PC-3 (cell line): ENCODE measurements around the gene FLT1. TPM values are rescaled to one million over a fixed set of nuclear protein-coding genes. Genes with fewer than 3 reads are reported as not detected.

Source experiments
- ATAC-seq: fragments of 200-7000 bp; cut with Tn5 transposase; 2 replicates; pipeline ENCODE4 v1.9.1; 2020; ENCODE audit warnings: mild to moderate bottlenecking, moderate library complexity
- BruUV-seq: library from RNA; stranded (reverse); fragments of 400-500 nt; replicated peaks from 2 replicates; lab custom pipeline; 2021; lab: Mats Ljungman, UMichigan
- CTCF ChIA-PET: fragments of 300-600 bp; sonication (Branson Sonifier 250); formaldehyde crosslinking; loops from one replicate; lab custom pipeline; 2022; ENCODE audit warnings: antibody characterized with exemption; lab: Charles Lee
- POLR2A ChIA-PET: fragments of 300-600 bp; sonication (Branson Sonifier 250); formaldehyde crosslinking; loops from one replicate; lab custom pipeline; 2022; ENCODE audit warnings: antibody characterized with exemption; ENCODE audit not compliant: unreplicated experiment; lab: Charles Lee
- DNase-seq: peaks from one replicate; pipeline ENCODE4 v3.0.0-alpha.2; 2015
- H2AFZ ChIP-seq: fragments of 300-600 bp; sonication (generic); 2 replicates; pipeline ENCODE4 v1.6.0; 2016; ENCODE audit warnings: antibody characterized with exemption, low read length
- H3F3A ChIP-seq: fragments of 300-600 bp; sonication (generic); one replicate; pipeline ENCODE4 v1.6.0; 2017; ENCODE audit warnings: antibody characterized with exemption, low read length, control low read depth, mild to moderate bottlenecking; ENCODE audit not compliant: unreplicated experiment
- H3K27ac ChIP-seq: fragments of 300-600 bp; sonication (generic); 2 replicates; pipeline ENCODE4 v1.5.1; 2016; ENCODE audit warnings: mild to moderate bottlenecking, low read length
- H3K27me3 ChIP-seq: fragments of 300-600 bp; sonication (generic); 2 replicates; pipeline ENCODE4 v1.6.1; 2016; ENCODE audit warnings: low read length, mixed read lengths
- H3K36me3 ChIP-seq: fragments of 300-600 bp; sonication (generic); 2 replicates; pipeline ENCODE4 v1.6.1; 2016; ENCODE audit warnings: low read depth, mixed run types, low read length, mixed read lengths
- H3K4me1 ChIP-seq: fragments of 300-600 bp; sonication (generic); 2 replicates; pipeline ENCODE4 v1.5.1; 2016; ENCODE audit warnings: low read length; ENCODE audit not compliant: insufficient read depth
- H3K4me2 ChIP-seq: fragments of 300-600 bp; sonication (generic); 2 replicates; pipeline ENCODE4 v1.6.0; 2016; ENCODE audit warnings: low read length
- H3K4me3 ChIP-seq: fragments of 300-600 bp; sonication (generic); 2 replicates; pipeline ENCODE4 v1.5.1; 2016; ENCODE audit warnings: mild to moderate bottlenecking, low read length, mixed read lengths
- H3K79me2 ChIP-seq: fragments of 300-600 bp; sonication (generic); 2 replicates; pipeline ENCODE4 v1.6.1; 2017; ENCODE audit warnings: low read length, mixed read lengths
- H3K9ac ChIP-seq: fragments of 300-600 bp; sonication (generic); 2 replicates; pipeline ENCODE4 v1.6.0; 2016; ENCODE audit warnings: mild to moderate bottlenecking, low read length
- H3K9me2 ChIP-seq: fragments of 300-600 bp; sonication (generic); replicated peaks from 2 replicates; pipeline ENCODE4 v1.6.1; 2016; ENCODE audit warnings: mixed run types, low read length, mixed read lengths
- H3K9me3 ChIP-seq: fragments of 300-600 bp; sonication (generic); 2 replicates; pipeline ENCODE4 v1.6.1; 2016; ENCODE audit warnings: low read length, mixed read lengths
- H4K20me1 ChIP-seq: fragments of 300-600 bp; sonication (generic); 2 replicates; pipeline ENCODE4 v1.6.1; 2016; ENCODE audit warnings: low read length, mixed read lengths
- CTCF ChIP-seq: fragments of 300-600 bp; sonication (generic); conservative IDR thresholded peaks from 2 replicates; pipeline ENCODE4 v1.5.1; 2017; ENCODE audit warnings: antibody characterized with exemption, low read depth, mild to moderate bottlenecking, low read length
- EZH2 ChIP-seq: fragments of 300-600 bp; sonication (generic); IDR thresholded peaks from one replicate; pipeline ENCODE4 v1.6.1; 2017; ENCODE audit warnings: antibody characterized with exemption, mild to moderate bottlenecking, low read length; ENCODE audit not compliant: unreplicated experiment
- EZH2phosphoT487 ChIP-seq: fragments of 300-600 bp; sonication (generic); IDR thresholded peaks from 2 replicates; pipeline ENCODE4 v1.6.1; 2018; ENCODE audit warnings: mild to moderate bottlenecking, antibody characterized with exemption, low read length, borderline replicate concordance
- intact Hi-C: fragments of 100-400 bp; cut with micrococcal nuclease; formaldehyde crosslinking; loops from 2 replicates; pipeline ENCODE4 v1.9.0; 2023
- total RNA-seq: library from RNA; depleted of rRNA; stranded (reverse); fragments of >200 nt; gene quantifications from 2 replicates; pipeline ENCODE4 v1.2.3, GENCODE V29; 2014

FLT1 gene
- total RNA-seq, 1 experiment from 2014 or later: 1.2 TPM

GRCh38 chr13:28392428-28392827 is 102.5 kb downstream of the FLT1 start:
- TF ChIP-seq EZH2phosphoT487 (no peak), CTCF (no peak), EZH2 (no peak)
- Histone ChIP-seq H3K4me1 (no peaks in the 10 kb centered on the region), H3K9me3 (no peaks in the 10 kb centered on the region), H3K27ac (no peak overlapping the region), H3K27me3 (peaks cover 70% of the 10 kb centered on the region), H3K4me2 (no peak overlapping the region), H4K20me1 (no peaks in the 10 kb centered on the region), H3F3A (no peaks in the 10 kb centered on the region), H3K9me2 (no peaks in the 10 kb centered on the region), H2AFZ (no peak overlapping the region), H3K79me2 (no peaks in the 10 kb centered on the region), H3K4me3 (no peak overlapping the region), H3K36me3 (no peaks in the 10 kb centered on the region), H3K9ac (no peak overlapping the region)
- DNase-seq: no peak
- POLR2A ChIA-PET: no interaction called here
- intact Hi-C loops: no loop called here
- no TSS peak for BruUV-seq
- CTCF ChIA-PET: no interaction called here
- ATAC-seq: no peak

GRCh38 chr13:28387740-28388501 is 107.0 kb downstream of the FLT1 start:
- DNase-seq (no peak), ATAC-seq (no peak)
- POLR2A ChIA-PET: no interaction called here
- no peak overlapping the region for H2AFZ ChIP-seq
- no peaks in the 10 kb centered on the region for H3F3A ChIP-seq
- CTCF ChIA-PET: no interaction called here
- intact Hi-C loops: no loop called here
- H3K9me3 ChIP-seq: no peaks in the 10 kb centered on the region
- no peaks in the 10 kb centered on the region for H3K4me1 ChIP-seq
- TF ChIP-seq CTCF: no peak
- no TSS peak for BruUV-seq
- no peaks in the 10 kb centered on the region for H4K20me1 ChIP-seq
- H3K27me3 ChIP-seq: peaks cover 85% of the 10 kb centered on the region
- H3K27ac ChIP-seq: no peak overlapping the region
- H3K36me3 ChIP-seq: no peaks in the 10 kb centered on the region
- no peak overlapping the region for H3K4me2 ChIP-seq
- H3K4me3 ChIP-seq: no peak overlapping the region
- H3K79me2 ChIP-seq: no peaks in the 10 kb centered on the region
- H3K9ac ChIP-seq: no peak overlapping the region
- no peaks in the 10 kb centered on the region for H3K9me2 ChIP-seq

- no TSS peak for BruUV-seq
These were observed 109.6 kb downstream of the FLT1 start for GRCh38 chr13:28385362-28385761.

More at GRCh38 chr13:28385362-28385761, 109.6 kb downstream of the FLT1 start:
- no peaks in the 10 kb centered on the region for H3F3A ChIP-seq
- ATAC-seq (no peak), DNase-seq (no peak)
- ChIA-PET CTCF (no interaction called here), POLR2A (no interaction called here)
- H2AFZ ChIP-seq: no peak overlapping the region
- H3K79me2 ChIP-seq: no peaks in the 10 kb centered on the region
- no peaks in the 10 kb centered on the region for H3K4me1 ChIP-seq
- intact Hi-C loops: no loop called here
- no peak overlapping the region for H3K4me3 ChIP-seq
- no peak overlapping the region for H3K9ac ChIP-seq
- no peak overlapping the region for H3K27ac ChIP-seq
- H3K9me3 ChIP-seq: no peaks in the 10 kb centered on the region
- H4K20me1 ChIP-seq: no peaks in the 10 kb centered on the region
- H3K36me3 ChIP-seq: no peaks in the 10 kb centered on the region
- TF ChIP-seq EZH2 (no peak), EZH2phosphoT487 (no peak), CTCF (no peak)
- peaks cover 68% of the 10 kb centered on the region for H3K27me3 ChIP-seq
- no peaks in the 10 kb centered on the region for H3K9me2 ChIP-seq
- no peak overlapping the region for H3K4me2 ChIP-seq
